Mammary epithelial cell (primary cell): ENCODE measurements around the gene TBC1D14.

Source experiments
- CTCF ChIP-seq, 2 donors: IDR thresholded peaks in 1 of 2; conservative IDR thresholded peaks in 1 of 2; 2 replicates each; pipeline ENCODE4 v1.5.1; 2011 to 2012; ENCODE audit warnings: inconsistent platforms in 2 of 2, low read length in 2 of 2, mild to moderate bottlenecking in 2 of 2, control low read depth in 1 of 2, low read depth in 1 of 2; ENCODE audit not compliant: insufficient read depth in 1 of 2; ENCODE audit errors: extremely low read depth in 1 of 2
- EZH2 ChIP-seq: IDR thresholded peaks from 2 replicates; pipeline ENCODE4 v1.6.1; 2012; ENCODE audit warnings: low read length, inconsistent platforms, borderline replicate concordance

DNA sequence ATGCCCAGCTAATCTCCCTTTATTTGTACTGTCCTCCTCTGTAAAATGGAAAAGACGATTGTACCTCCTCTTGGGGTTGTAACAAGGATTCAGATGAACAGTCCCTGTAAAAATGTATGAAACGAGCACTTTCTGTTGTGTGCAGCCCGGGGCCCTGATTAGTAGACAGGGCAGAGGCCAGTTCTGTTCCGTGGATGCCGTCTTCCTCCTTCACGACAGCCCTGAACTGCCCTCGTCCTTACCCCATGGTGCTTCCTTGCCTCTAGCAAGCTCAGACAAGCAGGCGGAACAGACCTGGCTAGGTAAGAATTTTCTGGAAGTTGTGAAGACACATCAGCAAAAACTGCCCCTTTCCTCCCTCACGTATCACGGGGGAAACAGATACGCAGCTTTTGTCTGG is 111.2 kb downstream of the TBC1D14 start:
- TF ChIP-seq CTCF (conservative IDR thresholded peaks at IDR 0.05 in 1 of 2, IDR thresholded peaks at IDR 0.05 in 1 of 2; ENCODE audit: extremely low read depth in 1 of 2, insufficient read depth in 1 of 2, low read depth in 1 of 2, low read length in 2 of 2) (no peak), EZH2 (no peak)
